Caki2 (cell line): ENCODE measurements around the gene HMGB1. TPM values are rescaled to one million over a fixed set of nuclear protein-coding genes. Genes with fewer than 3 reads are reported as not detected.

ENCODE experiments used
- DNase-seq: peaks from one replicate; pipeline ENCODE4 v3.0.0-alpha.2; 2015; ENCODE audit warnings: low read depth
- in situ Hi-C: cut with HindIII; loops from 2 replicates; pipeline ENCODE4 v1.10.0; 2016; ENCODE audit warnings: low sequenced_read_pairs, low pct_unique_long_range_greater_than_20kb, mixed read lengths
- total RNA-seq: library from RNA; depleted of rRNA; stranded (reverse); fragments of >200 nt; shearing (Covaris generic); gene quantifications from 2 replicates; pipeline ENCODE4 v1.2.3, GENCODE V29; 2014; ENCODE audit warnings: low replicate concordance; rRNA removed

Gene HMGB1
- 636 and 694 TPM in 2 replicates for total RNA-seq

GRCh38 chr13:30465593-30466357 is at the start of gene HMGB1:
HMGB1 (minus strand) TSS chr13:30465936; CDS start chr13:30463680, 2,256 bp downstream.
- in situ Hi-C loops, result no loop called here
- peak; percentile 97 for DNase-seq

- DNase-seq, result no peak
- in situ Hi-C loops, result no loop called here
Observed at GRCh38 chr13:30510811-30511371, 45.2 kb upstream of the HMGB1 start.

GRCh38 chr13:30510091-30510490 is 44.4 kb upstream of the HMGB1 start:
- in situ Hi-C loops, result no loop called here
- DNase-seq, result no peak

- no peak for DNase-seq
- in situ Hi-C loops, result no loop called here
Observed at GRCh38 chr13:30509254-30510050, 43.7 kb upstream of the HMGB1 start.

- in situ Hi-C loops, result no loop called here
- DNase-seq, result no peak
Observed at GRCh38 chr13:30504081-30504480, 38.3 kb upstream of the HMGB1 start.

- in situ Hi-C loops, result no loop called here
- no peak for DNase-seq
Observed at GRCh38 chr13:30502237-30502636, 36.5 kb upstream of the HMGB1 start.

- DNase-seq, result no peak
- in situ Hi-C loops, result no loop called here
Observed at GRCh38 chr13:30499338-30499737, 33.6 kb upstream of the HMGB1 start.

- no peak for DNase-seq
- in situ Hi-C loops, result no loop called here
Observed at GRCh38 chr13:30496147-30496546, 30.4 kb upstream of the HMGB1 start.

- in situ Hi-C loops, result no loop called here
- no peak for DNase-seq
Observed at GRCh38 chr13:30495746-30496145, 30.0 kb upstream of the HMGB1 start.

- DNase-seq, result no peak
- in situ Hi-C loops, result no loop called here
Observed at GRCh38 chr13:30493658-30494381, 28.1 kb upstream of the HMGB1 start.

GRCh38 chr13:30487075-30487470 is 21.3 kb upstream of the HMGB1 start:
- DNase-seq, result no peak
- in situ Hi-C loops, result no loop called here

GRCh38 chr13:30486230-30487074 is 20.7 kb upstream of the HMGB1 start:
- in situ Hi-C loops, result no loop called here
- no peak for DNase-seq

- in situ Hi-C loops, result no loop called here
- no peak for DNase-seq
Observed at GRCh38 chr13:30481241-30481760, 15.6 kb upstream of the HMGB1 start.

GRCh38 chr13:30480292-30480950 is 14.7 kb upstream of the HMGB1 start:
- in situ Hi-C loops, result no loop called here

GRCh38 chr13:30479883-30480219 is 14.1 kb upstream of the HMGB1 start:
- DNase-seq, result no peak
- in situ Hi-C loops, result no loop called here

More at GRCh38 chr13:30480292-30480950, 14.7 kb upstream of the HMGB1 start:
- no peak for DNase-seq

GRCh38 chr13:30479154-30479882 is 13.6 kb upstream of the HMGB1 start:
- in situ Hi-C loops, result no loop called here
- DNase-seq, result no peak
